MM.1S (cell line): ENCODE results near the gene PFKFB1.

ENCODE experiments used
- DNase-seq: peaks from one replicate; pipeline ENCODE4 v3.0.0-alpha.2; 2015
- H2AFZ ChIP-seq: fragments of 300-600 bp; sonication (generic); 2 replicates; pipeline ENCODE4 v1.6.0; 2016; ENCODE audit warnings: antibody characterized with exemption, low read length
- H3F3A ChIP-seq: fragments of 300-600 bp; sonication (generic); 2 replicates; pipeline ENCODE4 v1.6.1; 2016; ENCODE audit warnings: mild to moderate bottlenecking, antibody characterized with exemption, low read length, moderate library complexity, mixed read lengths; ENCODE audit not compliant: insufficient read depth
- H3K27ac ChIP-seq: fragments of 300-600 bp; sonication (generic); 2 replicates; pipeline ENCODE4 v1.5.1; 2016; ENCODE audit warnings: mild to moderate bottlenecking, low read length
- H3K27me3 ChIP-seq: fragments of 300-600 bp; sonication (generic); replicated peaks from 2 replicates; pipeline ENCODE4 v1.6.0; 2016; ENCODE audit warnings: low read length; ENCODE audit not compliant: insufficient read depth
- H3K36me3 ChIP-seq: fragments of 300-600 bp; sonication (generic); replicated peaks from 2 replicates; pipeline ENCODE4 v1.6.1; 2016; ENCODE audit warnings: mild to moderate bottlenecking, low read length, mixed read lengths; ENCODE audit not compliant: insufficient read depth
- H3K4me1 ChIP-seq: fragments of 300-600 bp; sonication (generic); 2 replicates; pipeline ENCODE4 v1.6.1; 2016; ENCODE audit warnings: low read length, mixed read lengths
- H3K4me2 ChIP-seq: fragments of 300-600 bp; sonication (generic); 2 replicates; pipeline ENCODE4 v1.6.0; 2016; ENCODE audit warnings: low read depth, low read length
- H3K4me3 ChIP-seq: fragments of 300-600 bp; sonication (generic); 2 replicates; pipeline ENCODE4 v1.5.1; 2016; ENCODE audit warnings: low read length, mixed read lengths
- H3K79me2 ChIP-seq: fragments of 300-600 bp; sonication (generic); 2 replicates; pipeline ENCODE4 v1.6.1; 2016; ENCODE audit warnings: mixed run types, low read length, mixed read lengths
- H3K9ac ChIP-seq: fragments of 300-600 bp; sonication (generic); 2 replicates; pipeline ENCODE4 v1.6.1; 2016; ENCODE audit warnings: low read length, mixed read lengths
- H3K9me2 ChIP-seq: fragments of 300-600 bp; sonication (generic); replicated peaks from 2 replicates; pipeline ENCODE4 v1.6.1; 2016; ENCODE audit warnings: mild to moderate bottlenecking, low read length, mixed read lengths; ENCODE audit not compliant: insufficient read depth
- H3K9me3 ChIP-seq: fragments of 300-600 bp; sonication (generic); replicated peaks from 2 replicates; pipeline ENCODE4 v1.6.1; 2016; ENCODE audit warnings: mild to moderate bottlenecking, low read length, mixed read lengths; ENCODE audit not compliant: insufficient read depth
- H4K20me1 ChIP-seq: fragments of 300-600 bp; sonication (generic); 2 replicates; pipeline ENCODE4 v1.6.1; 2016; ENCODE audit warnings: mild to moderate bottlenecking, low read length, moderate library complexity, mixed read lengths; ENCODE audit not compliant: insufficient read depth
- EZH2 ChIP-seq: fragments of 300-600 bp; sonication (generic); optimal IDR thresholded peaks from 2 replicates; pipeline ENCODE3; 2017; ENCODE audit warnings: low read depth, mild to moderate bottlenecking, antibody characterized with exemption, low read length, mixed read lengths
- EZH2phosphoT487 ChIP-seq: fragments of 300-600 bp; sonication (generic); IDR thresholded peaks from 2 replicates; pipeline ENCODE4 v1.6.1; 2018; ENCODE audit warnings: antibody characterized with exemption, low read length
- TF ChIP-seq, protein P1 (sequence below): fragments of 300-600 bp; sonication (generic); IDR thresholded peaks from 2 replicates; pipeline ENCODE4 v1.5.1; 2016; ENCODE audit warnings: antibody characterized with exemption, low read length, mixed read lengths

Gene PFKFB1

DNA sequence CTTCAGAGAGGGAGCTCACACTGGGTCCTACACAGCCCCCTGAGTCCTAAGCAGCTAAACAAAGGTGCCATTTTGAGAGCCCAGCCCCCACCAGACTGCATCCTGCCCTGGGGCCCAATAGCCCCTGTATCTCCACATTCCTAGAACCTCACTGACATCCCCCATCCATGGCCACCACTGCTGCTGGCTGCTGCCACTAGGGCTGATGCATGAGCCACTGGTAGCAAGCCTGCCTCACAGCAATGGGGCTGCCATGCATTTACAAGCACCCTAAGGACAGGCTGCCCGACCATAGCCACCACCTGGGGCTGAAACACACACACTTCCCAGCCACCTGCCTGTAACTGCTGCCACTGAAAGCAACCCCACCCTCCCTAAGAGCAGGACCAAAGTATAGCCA, 99.8 kb downstream of the PFKFB1 start:
- no peak for DNase-seq
- TF ChIP-seq EZH2phosphoT487 (no peak), EZH2 (no peak)
- TF ChIP-seq, protein P1, sequence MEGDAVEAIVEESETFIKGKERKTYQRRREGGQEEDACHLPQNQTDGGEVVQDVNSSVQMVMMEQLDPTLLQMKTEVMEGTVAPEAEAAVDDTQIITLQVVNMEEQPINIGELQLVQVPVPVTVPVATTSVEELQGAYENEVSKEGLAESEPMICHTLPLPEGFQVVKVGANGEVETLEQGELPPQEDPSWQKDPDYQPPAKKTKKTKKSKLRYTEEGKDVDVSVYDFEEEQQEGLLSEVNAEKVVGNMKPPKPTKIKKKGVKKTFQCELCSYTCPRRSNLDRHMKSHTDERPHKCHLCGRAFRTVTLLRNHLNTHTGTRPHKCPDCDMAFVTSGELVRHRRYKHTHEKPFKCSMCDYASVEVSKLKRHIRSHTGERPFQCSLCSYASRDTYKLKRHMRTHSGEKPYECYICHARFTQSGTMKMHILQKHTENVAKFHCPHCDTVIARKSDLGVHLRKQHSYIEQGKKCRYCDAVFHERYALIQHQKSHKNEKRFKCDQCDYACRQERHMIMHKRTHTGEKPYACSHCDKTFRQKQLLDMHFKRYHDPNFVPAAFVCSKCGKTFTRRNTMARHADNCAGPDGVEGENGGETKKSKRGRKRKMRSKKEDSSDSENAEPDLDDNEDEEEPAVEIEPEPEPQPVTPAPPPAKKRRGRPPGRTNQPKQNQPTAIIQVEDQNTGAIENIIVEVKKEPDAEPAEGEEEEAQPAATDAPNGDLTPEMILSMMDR = no peak
- Histone ChIP-seq H3K4me1 (no peaks in the 10 kb centered on the region), H3K4me2 (no peak overlapping the region), H3K27me3 (no peaks in the 10 kb centered on the region), H3K79me2 (no peaks in the 10 kb centered on the region), H3F3A (no peaks in the 10 kb centered on the region), H4K20me1 (no peaks in the 10 kb centered on the region), H2AFZ (no peak overlapping the region), H3K27ac (no peak overlapping the region), H3K9ac (no peak overlapping the region), H3K36me3 (no peaks in the 10 kb centered on the region), H3K9me2 (no peaks in the 10 kb centered on the region), H3K9me3 (no peaks in the 10 kb centered on the region), H3K4me3 (no peak overlapping the region)

DNA sequence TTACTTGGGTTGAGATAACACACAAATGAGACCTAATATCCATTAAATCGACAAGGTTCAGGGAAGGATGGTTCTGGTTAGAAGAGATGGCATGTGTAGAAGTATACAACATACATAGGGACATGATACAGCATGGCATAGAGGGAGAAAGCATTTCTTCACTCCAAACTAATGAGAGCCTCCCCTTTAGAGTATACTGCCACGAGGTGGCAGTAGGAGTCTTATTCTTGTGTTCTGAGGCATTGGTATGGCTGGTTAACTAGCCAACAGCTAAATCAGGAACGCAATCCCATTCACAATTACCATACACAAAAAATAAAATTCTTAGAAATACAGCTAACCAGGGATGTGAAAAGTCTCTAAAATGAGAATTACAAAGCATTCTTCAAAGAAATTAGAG, 102.4 kb downstream of the PFKFB1 start:
- Histone ChIP-seq H3K27ac (no peak overlapping the region), H3K36me3 (no peaks in the 10 kb centered on the region), H3K9me3 (no peaks in the 10 kb centered on the region), H3K4me3 (no peak overlapping the region), H4K20me1 (no peaks in the 10 kb centered on the region), H3F3A (no peaks in the 10 kb centered on the region), H3K79me2 (no peaks in the 10 kb centered on the region), H3K9me2 (no peaks in the 10 kb centered on the region), H3K27me3 (no peaks in the 10 kb centered on the region), H3K4me2 (no peak overlapping the region), H3K4me1 (no peaks in the 10 kb centered on the region), H3K9ac (no peak overlapping the region), H2AFZ (no peak overlapping the region)
- TF ChIP-seq EZH2phosphoT487 = no peak
- TF ChIP-seq EZH2 = no peak
- TF ChIP-seq, protein P1 = peak; percentile 52
- peak; percentile 42 for DNase-seq

DNA sequence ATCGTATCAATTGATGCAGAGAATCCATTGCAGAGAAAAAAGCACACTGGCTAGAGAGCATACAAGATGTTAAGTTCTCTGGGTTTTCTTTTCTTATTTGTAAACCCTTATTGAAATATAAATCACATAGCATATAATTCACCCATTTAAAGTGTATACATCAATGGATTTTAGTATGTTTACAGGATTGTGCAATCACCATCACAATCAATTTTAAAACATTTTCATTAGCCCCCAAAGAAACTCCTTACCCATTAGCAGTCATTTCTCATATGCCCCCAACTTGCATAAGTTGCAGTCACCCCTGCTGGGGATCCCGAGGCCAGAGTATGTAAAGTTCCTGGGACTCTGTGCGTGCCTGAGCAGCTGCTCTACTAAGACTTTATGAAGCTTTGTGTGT, 108.2 kb downstream of the PFKFB1 start:
- Histone ChIP-seq H3K4me3 (no peak overlapping the region), H2AFZ (no peak overlapping the region), H3K27ac (no peak overlapping the region), H3K4me2 (no peak overlapping the region), H3K79me2 (no peaks in the 10 kb centered on the region), H3K9me2 (no peaks in the 10 kb centered on the region), H3K4me1 (no peaks in the 10 kb centered on the region), H4K20me1 (no peaks in the 10 kb centered on the region), H3K36me3 (no peaks in the 10 kb centered on the region), H3K27me3 (no peaks in the 10 kb centered on the region), H3F3A (no peaks in the 10 kb centered on the region), H3K9me3 (no peaks in the 10 kb centered on the region), H3K9ac (no peak overlapping the region)
- TF ChIP-seq, protein P1 = no peak
- no peak for TF ChIP-seq EZH2
- no peak for TF ChIP-seq EZH2phosphoT487
- no peak for DNase-seq
